ENCODE data around the gene TPO. TPM values are rescaled to one million over a fixed set of nuclear protein-coding genes. Genes with fewer than 3 reads are reported as not detected.

The TPO gene
- polyA plus RNA-seq, 1 experiment: not detected

- no peak for DNase-seq (ENCODE audit: low read depth)
- POLR2A ChIA-PET: no interaction called here
These were observed 64.2 kb downstream of the TPO start for GRCh38 chr2:1477196-1478040.

GRCh38 chr2:1478311-1479305 lies 65.3 kb downstream of the TPO start:
- ChIA-PET CTCF (no interaction called here), POLR2A (no interaction called here)
- DNase-seq (ENCODE audit: low read depth): no peak
- Histone ChIP-seq H3K27me3 (ENCODE audit: control insufficient read depth, insufficient read depth, low read length) (no peaks in the 10 kb centered on the region), H3K4me3 (ENCODE audit: low read depth, low read length) (no peak overlapping the region), H3K36me3 (ENCODE audit: control insufficient read depth, insufficient read depth, low read length) (no peaks in the 10 kb centered on the region)
- TF ChIP-seq CTCF (IDR thresholded peaks at IDR 0.05; ENCODE audit: insufficient read depth, low read depth, low read length): no peak

More at GRCh38 chr2:1477196-1478040, 64.2 kb downstream of the TPO start:
- no peak overlapping the region for H3K4me3 ChIP-seq (ENCODE audit: low read depth, low read length)
- no peak for TF ChIP-seq CTCF (IDR thresholded peaks at IDR 0.05; ENCODE audit: insufficient read depth, low read depth, low read length)
- CTCF ChIA-PET: no interaction called here
- H3K27me3 ChIP-seq (ENCODE audit: control insufficient read depth, insufficient read depth, low read length): no peaks in the 10 kb centered on the region
- H3K36me3 ChIP-seq (ENCODE audit: control insufficient read depth, insufficient read depth, low read length): no peaks in the 10 kb centered on the region

- Histone ChIP-seq H3K27me3 (ENCODE audit: control insufficient read depth, insufficient read depth, low read length) (no peaks in the 10 kb centered on the region), H3K4me3 (ENCODE audit: low read depth, low read length) (no peak overlapping the region), H3K36me3 (ENCODE audit: control insufficient read depth, insufficient read depth, low read length) (no peaks in the 10 kb centered on the region)
- TF ChIP-seq CTCF (IDR thresholded peaks at IDR 0.05; ENCODE audit: insufficient read depth, low read depth, low read length): no peak
- no peak for DNase-seq (ENCODE audit: low read depth)
- CTCF ChIA-PET: no interaction called here
- POLR2A ChIA-PET: no interaction called here
These were observed 66.1 kb downstream of the TPO start for GRCh38 chr2:1479346-1479745.

GRCh38 chr2:1480671-1481076 lies 67.4 kb downstream of the TPO start:
- no peak for DNase-seq (ENCODE audit: low read depth)
- POLR2A ChIA-PET: no interaction called here

More at GRCh38 chr2:1480671-1481076, 67.4 kb downstream of the TPO start:
- CTCF ChIA-PET: no interaction called here
- H3K4me3 ChIP-seq (ENCODE audit: low read depth, low read length): no peak overlapping the region
- no peak for TF ChIP-seq CTCF (IDR thresholded peaks at IDR 0.05; ENCODE audit: insufficient read depth, low read depth, low read length)
- no peaks in the 10 kb centered on the region for H3K36me3 ChIP-seq (ENCODE audit: control insufficient read depth, insufficient read depth, low read length)
- no peaks in the 10 kb centered on the region for H3K27me3 ChIP-seq (ENCODE audit: control insufficient read depth, insufficient read depth, low read length)

Data from BJ (cell line).